HuH-7.5 (cell line): ENCODE results near the gene SERTAD4.

ENCODE experiments used
- DNase-seq: peaks from one replicate; pipeline ENCODE4 v3.0.0; 2011; ENCODE audit warnings: low spot score

Gene SERTAD4

GRCh38 chr1:210233216-210233494 is 559 bp downstream of the SERTAD4 start:
- no peak for DNase-seq

- no peak for DNase-seq
Observed at GRCh38 chr1:210233495-210234328, 1.1 kb downstream of the SERTAD4 start.

GRCh38 chr1:210234329-210234757 is 1.7 kb downstream of the SERTAD4 start:
- DNase-seq, result no peak

- no peak for DNase-seq
Observed at GRCh38 chr1:210235363-210236053, 2.9 kb downstream of the SERTAD4 start.

GRCh38 chr1:210236386-210236839 is 3.8 kb downstream of the SERTAD4 start:
- no peak for DNase-seq

- DNase-seq, result no peak
Observed at GRCh38 chr1:210236840-210237409, 4.3 kb downstream of the SERTAD4 start.

GRCh38 chr1:210237479-210237878 is 4.9 kb downstream of the SERTAD4 start:
- no peak for DNase-seq

- no peak for DNase-seq
Observed at GRCh38 chr1:210237981-210238380, 5.4 kb downstream of the SERTAD4 start.

GRCh38 chr1:210239349-210240111 is 6.9 kb downstream of the SERTAD4 start:
- DNase-seq, result no peak

- DNase-seq, result no peak
Observed at GRCh38 chr1:210241121-210241520, 8.5 kb downstream of the SERTAD4 start.

- no peak for DNase-seq
Observed at GRCh38 chr1:210244746-210245367, 12.3 kb downstream of the SERTAD4 start.

GRCh38 chr1:210246447-210246846 is 13.9 kb downstream of the SERTAD4 start:
- no peak for DNase-seq

GRCh38 chr1:210248341-210248740 is 15.7 kb downstream of the SERTAD4 start:
- DNase-seq, result no peak

- DNase-seq, result no peak
Observed at GRCh38 chr1:210250665-210250997, 18.0 kb downstream of the SERTAD4 start.

GRCh38 chr1:210250998-210251679 is 18.5 kb downstream of the SERTAD4 start:
- no peak for DNase-seq

- DNase-seq, result no peak
Observed at GRCh38 chr1:210251680-210252490, 19.3 kb downstream of the SERTAD4 start.

GRCh38 chr1:210252621-210253051 is 20.0 kb downstream of the SERTAD4 start:
- no peak for DNase-seq

GRCh38 chr1:210254298-210254697 is 21.7 kb downstream of the SERTAD4 start:
- no peak for DNase-seq

- no peak for DNase-seq
Observed at GRCh38 chr1:210257698-210258529, 25.3 kb downstream of the SERTAD4 start.

GRCh38 chr1:210259561-210259960 is 27.0 kb downstream of the SERTAD4 start:
- DNase-seq, result no peak
